ENCODE results near the gene KCNIP4.
A peak's percentile ranks its signal among the peaks of the same experiment; 100 is the strongest.
"Not testable (repeated sequence)": the region's sequence is repeated elsewhere in the genome, so short reads cannot be mapped to it uniquely, and the experiment has no call there.

KCNIP4 gene

GRCh38 chr4:21948347-21949072 lies at the start of gene KCNIP4:
TSS of gene KCNIP4 (minus strand) at chr4:21948772.
- DNase-seq (ENCODE audit: low read depth): no peak

GRCh38 chr4:21996618-21997017 lies 48.0 kb upstream of the KCNIP4 start:
- not testable (repeated sequence) for DNase-seq (ENCODE audit: low read depth)

- DNase-seq (ENCODE audit: low read depth): peak; percentile 29
Measured at GRCh38 chr4:21992330-21992729, 43.8 kb upstream of the KCNIP4 start.

- DNase-seq (ENCODE audit: low read depth): no peak
Measured at GRCh38 chr4:21991562-21991961, 43.0 kb upstream of the KCNIP4 start.

- no peak for DNase-seq (ENCODE audit: low read depth)
Measured at GRCh38 chr4:21991050-21991449, 42.5 kb upstream of the KCNIP4 start.

- no peak for DNase-seq (ENCODE audit: low read depth)
Measured at GRCh38 chr4:21989351-21989750, 40.8 kb upstream of the KCNIP4 start.

GRCh38 chr4:21986307-21986706 lies 37.7 kb upstream of the KCNIP4 start:
- no peak for DNase-seq (ENCODE audit: low read depth)

GRCh38 chr4:21982087-21982486 lies 33.5 kb upstream of the KCNIP4 start:
- DNase-seq (ENCODE audit: low read depth): no peak

DNA sequence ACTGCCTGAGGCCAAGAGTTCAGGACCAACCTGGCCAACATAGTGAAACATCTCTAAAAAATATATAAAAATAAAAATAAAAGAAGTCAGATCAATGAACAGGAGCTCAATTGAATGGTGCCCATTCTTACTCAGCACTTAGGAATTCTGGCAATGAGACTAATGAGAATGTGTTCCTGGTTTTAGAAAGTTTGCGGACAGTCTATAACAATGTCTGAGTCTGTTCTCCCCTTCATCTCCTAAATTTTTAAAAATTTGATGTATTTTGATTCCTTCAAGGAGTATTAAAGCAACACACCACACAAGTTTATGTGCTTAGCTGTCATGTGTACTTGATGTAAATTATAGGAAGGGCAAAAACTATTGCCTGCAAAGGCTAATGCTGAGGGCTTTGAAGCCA lies 30.6 kb upstream of the KCNIP4 start:
- no peak for DNase-seq (ENCODE audit: low read depth)

DNA sequence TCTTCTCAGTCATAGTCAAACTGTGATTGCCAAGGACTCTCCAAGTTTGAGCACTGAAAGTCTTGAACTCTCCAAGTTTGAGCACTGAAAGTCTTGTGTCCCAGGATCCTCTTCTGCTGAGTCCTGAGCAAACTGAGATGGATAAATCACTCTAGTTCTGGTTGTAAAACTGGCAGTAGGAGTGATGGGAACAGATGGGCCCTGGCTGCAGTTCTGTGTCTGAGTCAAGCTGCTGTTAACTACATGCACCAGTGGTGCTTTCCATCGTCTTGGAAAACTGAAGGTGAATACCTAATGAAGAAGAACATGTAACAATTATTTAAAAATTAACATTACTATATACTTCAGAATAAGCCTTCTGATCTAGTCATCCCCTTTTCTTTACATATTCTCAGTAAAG lies 27.6 kb upstream of the KCNIP4 start:
- no peak for DNase-seq (ENCODE audit: low read depth)

- DNase-seq (ENCODE audit: low read depth): no peak
Measured at GRCh38 chr4:21973850-21974249, 25.3 kb upstream of the KCNIP4 start.

- no peak for DNase-seq (ENCODE audit: low read depth)
Measured at GRCh38 chr4:21964762-21965319, 16.3 kb upstream of the KCNIP4 start.

- no peak for DNase-seq (ENCODE audit: low read depth)
Measured at GRCh38 chr4:21962691-21963090, 14.1 kb upstream of the KCNIP4 start.

DNA sequence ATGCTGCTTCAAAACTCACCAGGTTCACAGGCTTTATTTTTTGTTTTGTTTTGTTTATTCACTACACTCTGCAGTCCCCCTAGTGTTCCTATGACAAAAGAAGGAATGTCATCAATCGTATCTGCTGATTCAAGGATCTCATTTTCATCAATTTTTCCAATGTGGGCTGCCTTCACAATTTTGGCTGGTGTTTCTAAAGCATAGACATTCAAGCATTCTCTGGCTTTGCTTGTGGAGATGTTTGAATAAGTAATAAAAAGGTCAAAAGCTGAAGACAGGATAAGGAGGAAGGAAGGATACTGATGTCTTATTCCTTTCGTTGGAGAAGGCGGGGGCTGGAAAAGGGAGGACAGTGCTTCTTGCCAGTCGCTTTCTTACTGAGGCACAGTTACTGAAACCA lies 12.2 kb upstream of the KCNIP4 start:
- no peak for DNase-seq (ENCODE audit: low read depth)

DNA sequence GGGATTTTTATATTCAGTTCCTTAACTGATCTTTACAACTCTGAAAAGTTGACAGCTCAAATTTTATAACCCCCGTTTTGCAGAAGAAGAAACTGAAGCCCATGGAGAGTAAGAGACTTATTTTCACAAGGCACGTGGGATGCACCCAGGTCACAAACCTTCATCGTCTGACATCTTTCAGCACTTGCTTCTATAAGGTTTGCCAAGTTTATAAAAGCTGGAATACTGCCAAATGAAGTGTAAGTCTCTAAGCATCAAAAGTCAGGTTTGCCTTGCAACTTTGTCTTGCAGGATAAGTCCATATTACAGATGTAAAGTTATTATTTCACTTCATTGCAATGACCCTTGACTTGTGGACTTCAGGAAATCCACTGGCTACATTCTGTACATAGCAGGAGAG lies 6.3 kb upstream of the KCNIP4 start:
- DNase-seq (ENCODE audit: low read depth): no peak

DNA sequence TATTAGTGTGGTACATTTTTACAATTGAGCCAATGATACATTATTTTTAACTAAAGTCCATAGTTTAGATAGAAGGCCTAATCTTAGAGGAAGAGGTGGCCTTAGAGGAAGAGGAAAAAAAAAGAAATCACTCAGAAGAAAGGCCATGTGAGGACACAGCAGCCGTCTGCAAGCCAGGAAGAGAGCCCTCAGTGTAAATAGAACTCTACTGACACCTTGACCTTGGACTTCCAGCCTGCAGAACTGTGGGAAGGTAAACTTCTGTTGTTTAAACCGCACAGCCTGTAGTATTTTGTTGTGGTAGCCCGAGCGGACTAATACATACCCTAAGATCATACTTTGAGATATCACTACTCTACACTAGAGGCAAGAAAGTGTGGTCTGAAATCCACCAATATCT lies 5.1 kb upstream of the KCNIP4 start:
- no peak for DNase-seq (ENCODE audit: low read depth)

DNA sequence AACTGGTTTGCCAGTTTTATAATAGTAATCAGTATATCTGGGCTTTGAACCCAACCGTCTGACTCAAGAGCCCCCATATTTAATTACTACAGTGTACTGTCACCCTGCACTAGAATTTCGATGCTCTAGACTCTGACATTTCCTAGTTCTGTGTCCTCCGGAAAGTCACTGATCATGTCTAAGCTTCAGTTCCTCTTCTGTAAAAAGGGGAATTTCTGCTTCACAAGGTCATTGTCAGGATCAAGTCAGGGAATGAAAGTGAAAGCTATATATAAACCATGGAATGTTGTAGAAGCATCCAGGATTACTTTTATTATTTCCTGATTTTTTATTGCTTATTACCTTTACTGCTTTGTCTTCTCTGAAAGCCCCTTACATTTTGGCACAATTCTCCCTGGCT lies 4.0 kb upstream of the KCNIP4 start:
- no peak for DNase-seq (ENCODE audit: low read depth)

- DNase-seq (ENCODE audit: low read depth): no peak
Measured at GRCh38 chr4:21949073-21949457, 493 bp upstream of the KCNIP4 start.

DNA sequence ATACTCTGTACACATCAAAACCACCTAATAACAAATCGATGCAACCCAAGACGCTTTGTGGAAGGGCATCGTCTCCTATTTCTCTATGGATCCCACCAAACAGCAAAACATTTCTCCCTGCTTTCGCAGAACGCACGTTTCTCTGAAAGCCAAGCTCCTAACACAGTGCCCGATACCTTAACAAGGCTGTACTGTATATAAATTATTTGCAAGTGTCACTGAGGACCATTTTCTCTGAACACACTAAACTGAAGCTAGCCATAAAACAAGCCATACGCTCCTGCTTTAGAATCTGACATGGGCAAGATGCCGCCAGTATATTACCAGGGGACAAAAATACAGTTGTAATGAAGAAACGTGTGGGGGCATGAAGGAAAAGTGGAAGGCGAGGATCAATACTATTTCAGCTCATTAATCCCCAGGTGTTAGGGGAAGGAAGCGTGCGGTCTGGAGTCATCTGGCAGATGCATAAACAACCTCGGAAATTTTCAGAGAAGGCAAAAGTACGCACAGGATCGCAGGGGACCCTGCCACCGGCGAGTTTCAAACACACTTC lies 703 bp downstream of the KCNIP4 start:
- DNase-seq (ENCODE audit: low read depth): no peak

GRCh38 chr4:21946858-21947257 lies 1.7 kb downstream of the KCNIP4 start:
- DNase-seq (ENCODE audit: low read depth): no peak

- DNase-seq (ENCODE audit: low read depth): no peak
Measured at GRCh38 chr4:21921526-21922180, 26.9 kb downstream of the KCNIP4 start.

- no peak for DNase-seq (ENCODE audit: low read depth)
Measured at GRCh38 chr4:21915761-21916160, 32.8 kb downstream of the KCNIP4 start.

DNA sequence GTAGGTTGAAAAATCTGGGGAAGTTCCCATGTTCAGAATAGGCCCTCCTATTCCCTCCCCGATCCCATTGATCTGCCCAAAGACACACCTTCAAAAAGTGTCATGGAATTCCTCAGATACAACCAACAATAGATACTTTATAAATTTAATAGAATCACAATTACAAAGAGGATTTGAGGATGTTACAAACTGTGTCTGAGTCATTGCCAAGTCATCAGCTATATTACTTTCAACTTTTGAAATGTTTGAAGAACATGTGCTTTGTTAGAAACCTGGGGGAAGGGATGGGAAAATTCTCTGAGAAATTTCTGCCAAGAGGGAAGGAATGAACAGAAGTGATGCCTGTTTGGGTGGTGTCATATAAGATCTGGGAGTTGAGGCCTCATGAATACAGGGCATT lies 46.7 kb downstream of the KCNIP4 start:
- DNase-seq (ENCODE audit: low read depth): no peak
